Vagina (tissue), 2 donors: ENCODE data around the gene TXNRD2.

Experiments used
- CTCF ChIP-seq, 3 experiments: fragments of 450-650 bp in 2 of 3; fragments of 200-600 bp in 1 of 3; sonication (generic) in 1 of 3; IDR thresholded peaks; one replicate each; pipeline ENCODE4 v1.5.1; 2017 to 2019; ENCODE audit warnings: antibody characterized with exemption in 3 of 3, mild to moderate bottlenecking in 2 of 3, moderate library complexity in 2 of 3
- POLR2A ChIP-seq, 2 donors: fragments of 450-650 bp; IDR thresholded peaks; one replicate each; pipeline ENCODE4 v1.6.1; 2017; ENCODE audit warnings: antibody characterized with exemption in 2 of 2, mild to moderate bottlenecking in 2 of 2, moderate library complexity in 2 of 2
- POLR2AphosphoS5 ChIP-seq, 2 donors: sonication (generic); formaldehyde crosslinking; IDR thresholded peaks; one replicate each; pipeline ENCODE4 v1.9.0; 2017; ENCODE audit warnings: antibody characterized with exemption in 2 of 2, mild to moderate bottlenecking in 2 of 2, low read depth in 1 of 2; ENCODE audit not compliant: insufficient read depth in 1 of 2

- TF ChIP-seq CTCF (IDR thresholded peaks at IDR 0.05): no peak
- no peak for TF ChIP-seq POLR2A (IDR thresholded peaks at IDR 0.05)
- no peak for TF ChIP-seq POLR2AphosphoS5 (IDR thresholded peaks at IDR 0.05; ENCODE audit: insufficient read depth in 1 of 2, low read depth in 1 of 2)
Observed at GRCh38 chr22:19910180-19910744, 31.4 kb downstream of the TXNRD2 start.
